HG02571 (cell line): ENCODE data around the gene CD82.

ENCODE experiments used
- ATAC-seq: cut with Tn5 transposase; IDR thresholded peaks from one replicate; pipeline ENCODE4 v1.9.1; 2021; ENCODE audit warnings: mild to moderate bottlenecking, moderate library complexity; ENCODE audit not compliant: unreplicated experiment

The CD82 gene

DNA sequence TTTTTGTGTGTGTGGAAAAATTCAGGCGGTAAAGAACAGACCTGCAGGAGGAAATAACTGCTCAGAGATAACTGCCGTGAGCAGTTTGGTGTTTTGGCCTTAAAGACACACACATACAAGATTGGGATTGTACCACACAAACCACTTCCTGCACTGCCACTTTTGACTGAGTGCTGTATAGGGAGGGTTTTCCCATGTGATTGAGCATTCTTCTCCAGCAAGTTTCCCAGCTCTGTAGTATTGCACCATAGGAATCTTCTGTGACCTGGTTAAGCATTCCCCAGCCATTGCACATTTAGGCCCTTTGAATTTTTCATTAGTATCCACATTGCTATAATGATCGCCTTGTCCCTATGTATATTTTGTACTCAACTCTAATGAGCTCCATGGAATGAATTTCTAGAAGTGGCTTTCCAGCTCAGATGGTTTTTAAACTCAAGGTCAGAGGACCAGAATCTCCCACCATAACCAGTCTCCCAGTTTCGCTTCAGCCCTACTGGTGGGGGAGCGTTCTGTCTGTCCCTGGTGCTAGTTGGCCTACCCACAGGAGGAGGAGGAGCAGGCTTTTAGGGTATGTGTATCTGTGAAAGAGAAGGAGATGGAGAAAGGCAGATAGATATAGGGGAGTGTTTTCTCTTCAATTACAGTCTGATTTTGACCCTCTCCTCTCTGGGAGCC is 9.3 kb downstream of the CD82 start:
- ATAC-seq, result no peak

- ATAC-seq, result no peak
Observed at GRCh38 chr11:44575288-44575672, 9.8 kb downstream of the CD82 start.

GRCh38 chr11:44575962-44576361 is 10.5 kb downstream of the CD82 start:
- ATAC-seq, result no peak

GRCh38 chr11:44576656-44577055 is 11.2 kb downstream of the CD82 start:
- no peak for ATAC-seq

GRCh38 chr11:44577231-44577830 is 11.9 kb downstream of the CD82 start:
- no peak for ATAC-seq

GRCh38 chr11:44578279-44578678 is 12.8 kb downstream of the CD82 start:
- no peak for ATAC-seq

- ATAC-seq, result no peak
Observed at GRCh38 chr11:44579302-44579761, 13.9 kb downstream of the CD82 start.

- no peak for ATAC-seq
Observed at GRCh38 chr11:44580701-44581100, 15.2 kb downstream of the CD82 start.

GRCh38 chr11:44581246-44581645 is 15.8 kb downstream of the CD82 start:
- ATAC-seq, result no peak

DNA sequence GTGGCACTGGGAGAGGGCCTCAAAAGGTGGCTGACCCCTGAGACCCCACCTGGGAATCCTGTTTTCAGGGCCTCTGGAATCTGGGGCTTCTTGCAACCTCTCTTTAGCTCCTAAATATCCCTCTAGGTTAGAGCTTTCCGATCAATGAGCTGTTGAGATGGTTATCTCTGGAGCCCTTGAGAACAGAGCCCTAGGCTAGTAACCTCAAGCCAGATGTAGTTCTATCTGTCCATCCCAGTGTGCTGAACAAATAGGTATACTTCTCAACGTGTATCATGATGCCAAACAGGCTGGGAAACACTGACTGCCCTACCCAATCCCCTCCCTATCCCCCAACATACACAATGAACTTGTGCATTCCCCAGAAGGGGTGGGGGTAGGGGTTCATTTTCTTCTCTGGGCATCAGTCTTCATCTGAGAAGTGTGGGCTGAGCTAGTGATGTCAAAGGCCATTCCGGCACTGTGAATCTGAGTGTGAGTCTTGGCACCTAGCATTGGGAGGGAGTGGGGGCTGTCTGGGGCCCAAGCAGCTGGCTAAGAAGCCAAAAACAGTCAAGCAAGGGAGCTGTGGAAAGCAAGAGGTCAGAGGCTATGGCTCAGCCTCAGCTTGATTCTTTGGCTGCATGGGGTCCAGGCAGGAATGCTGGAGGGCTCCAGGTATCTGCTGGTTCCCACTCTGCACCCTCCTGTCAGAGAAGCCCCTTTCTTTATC is 17.3 kb downstream of the CD82 start:
- no peak for ATAC-seq

DNA sequence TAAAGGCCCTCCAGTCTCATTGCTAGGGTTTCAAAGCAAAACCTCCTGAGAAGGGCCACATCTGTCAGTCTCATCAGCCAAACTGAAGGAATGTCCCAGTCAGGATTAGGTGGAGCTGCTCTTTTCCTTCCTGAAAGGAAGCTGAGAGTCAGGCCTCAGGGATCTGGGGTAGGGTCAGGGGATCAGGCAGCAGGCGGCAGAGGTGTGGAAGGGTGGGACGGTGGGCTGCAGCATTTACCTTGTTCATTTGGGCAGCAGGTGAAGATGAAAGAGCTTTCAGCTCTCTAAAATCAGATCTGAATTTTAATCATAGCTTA is 17.8 kb downstream of the CD82 start:
- no peak for ATAC-seq

- ATAC-seq, result no peak
Observed at GRCh38 chr11:44585421-44585820, 20.0 kb downstream of the CD82 start.

DNA sequence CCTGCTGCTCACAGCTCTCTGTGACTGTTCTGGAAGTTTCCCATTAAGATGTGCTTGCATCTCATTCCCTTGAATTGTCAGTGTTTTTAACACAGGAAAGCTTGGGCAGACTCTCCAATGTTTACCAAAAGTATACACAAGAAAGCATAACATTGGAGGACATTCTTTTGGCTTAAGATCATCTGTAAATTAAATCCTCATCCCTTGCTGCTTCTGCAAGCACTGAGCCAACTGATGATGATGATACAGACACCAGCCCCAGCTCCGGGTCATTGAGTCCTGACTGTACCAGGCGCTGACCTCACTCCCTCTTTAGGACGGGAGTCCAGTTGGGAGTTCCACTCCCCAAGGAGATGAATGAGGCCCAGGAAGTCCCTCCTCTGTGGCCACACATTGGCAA is 23.8 kb downstream of the CD82 start:
- no peak for ATAC-seq

DNA sequence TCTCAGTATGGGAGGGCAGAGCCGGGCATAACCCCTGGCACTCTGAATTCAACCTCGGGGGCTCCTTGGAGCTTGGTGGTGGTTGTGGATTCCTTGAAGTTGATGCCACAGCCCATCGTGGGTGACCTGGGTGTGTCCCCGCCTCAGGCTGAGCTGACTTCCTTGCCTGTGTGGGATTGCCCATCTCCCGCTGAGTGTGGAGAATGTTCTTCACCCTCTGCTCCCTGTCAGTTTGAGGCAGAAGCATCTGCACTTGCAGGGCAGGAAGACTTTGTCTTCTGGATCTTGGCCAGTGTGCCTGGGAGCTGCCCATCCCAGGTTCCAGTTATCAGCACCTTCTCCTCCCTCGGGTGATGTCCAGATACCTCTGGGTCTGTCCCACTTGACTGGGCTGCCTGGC is 25.3 kb downstream of the CD82 start:
- ATAC-seq, result no peak

GRCh38 chr11:44591557-44591956 is 26.1 kb downstream of the CD82 start:
- ATAC-seq, result no peak

GRCh38 chr11:44592125-44592940 is 26.9 kb downstream of the CD82 start:
- ATAC-seq, result no peak

GRCh38 chr11:44593251-44593650 is 27.8 kb downstream of the CD82 start:
- ATAC-seq, result no peak

- ATAC-seq, result no peak
Observed at GRCh38 chr11:44595006-44595405, 29.5 kb downstream of the CD82 start.

DNA sequence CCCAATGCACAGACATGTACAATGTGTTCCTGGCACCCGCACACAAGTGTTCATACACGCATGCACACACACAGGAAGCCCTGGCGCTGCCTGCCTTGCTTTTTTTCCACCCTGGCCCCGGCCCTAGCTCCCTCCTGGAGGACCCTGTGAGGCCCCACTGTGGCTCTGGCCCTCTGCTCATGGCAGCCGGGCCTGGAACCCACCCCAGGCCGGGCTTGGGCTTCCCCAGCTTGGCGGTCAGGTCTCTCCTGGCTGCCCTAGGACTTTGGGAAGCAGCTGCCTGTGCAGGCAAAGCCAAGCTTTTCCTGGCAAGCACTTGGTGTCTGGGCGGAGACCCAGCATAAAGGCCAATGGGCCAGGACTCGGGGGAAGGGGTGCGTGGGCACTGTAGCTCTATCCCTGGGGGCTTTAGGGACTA is 30.5 kb downstream of the CD82 start:
- no peak for ATAC-seq

DNA sequence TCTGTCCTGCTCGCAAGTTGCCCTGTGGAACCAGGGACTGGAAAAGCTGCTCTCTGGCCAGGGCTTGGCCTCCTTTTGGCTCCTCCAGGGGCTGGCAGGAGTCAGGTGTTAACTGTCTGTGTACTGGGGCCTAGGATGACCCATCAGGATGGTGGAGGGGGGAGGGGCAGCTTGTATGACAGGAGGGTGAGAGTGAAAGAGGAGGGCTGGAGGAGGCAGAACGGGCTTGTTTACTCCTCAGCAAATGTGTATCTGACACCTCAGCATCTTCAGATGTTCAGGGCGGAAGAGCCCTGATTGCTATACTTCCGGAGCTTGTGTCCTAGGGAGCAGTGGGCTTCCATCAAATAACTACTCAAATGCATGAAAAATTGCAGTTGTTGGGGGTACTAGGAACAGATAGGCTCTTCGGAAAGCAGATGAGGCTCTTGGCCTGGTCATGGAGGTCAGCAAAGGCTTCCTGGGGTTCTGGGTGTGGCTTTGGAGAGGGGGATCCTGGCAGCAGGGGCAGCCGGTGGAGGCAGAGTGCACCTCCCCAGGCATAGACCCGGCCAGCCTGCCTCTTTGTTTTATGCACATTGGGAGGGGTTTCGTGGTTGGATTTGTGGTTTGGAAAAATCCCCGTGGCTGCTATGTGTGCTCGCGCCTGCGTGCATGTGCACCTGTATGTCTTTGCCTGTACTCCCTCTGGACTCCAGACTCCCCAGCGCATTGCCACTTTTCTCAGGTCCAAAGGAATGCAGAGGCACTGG is 31.2 kb downstream of the CD82 start:
- no peak for ATAC-seq
